Renal pelvis (tissue), 12 donors: ENCODE results near the gene SLC6A1. TPM values are rescaled to one million over a fixed set of nuclear protein-coding genes. Genes with fewer than 3 reads are reported as not detected.
A peak's percentile ranks its signal among the peaks of the same experiment; 100 is the strongest.

Experiments
- DNase-seq: peaks from one replicate; pipeline ENCODE4 v3.0.0-alpha.2; 2013
- long read RNA-seq, 16 experiments: transcript quantifications; one replicate each; lab custom pipeline, GENCODE V29; 2026
- polyA plus RNA-seq, 3 donors: library from polyadenylated mRNA; unstranded; fragments of 120-200 nt; gene quantifications; one replicate each; pipeline ENCODE4 v1.2.1, GENCODE V29; 2013; ENCODE audit not compliant: insufficient read length in 3 of 3

Gene SLC6A1
- 1 to 10 TPM; 1.2 TPM for polyA plus RNA-seq
- long read RNA-seq, donor 1, result 0 reads
- long read RNA-seq, donor 2, result 0 reads
- long read RNA-seq, donor 3, result 0 reads
- long read RNA-seq, donor 4, result 0 reads
- long read RNA-seq, donor 5, result 0 reads
- long read RNA-seq, donor 6, result 0 reads
- long read RNA-seq, donor 7, result 0 reads
- long read RNA-seq, donor 8, result 0 reads
- long read RNA-seq, donor 9, result 0 reads
- long read RNA-seq, donor 10, result 0 reads
- long read RNA-seq, donor 11, result 0 reads
- long read RNA-seq, donor 12, result 0 reads
- long read RNA-seq, donor 13, result 0 reads
- long read RNA-seq, donor 14, result 0 reads
- long read RNA-seq, donor 15, result 0 reads
- long read RNA-seq, donor 16, result 0 reads

DNA sequence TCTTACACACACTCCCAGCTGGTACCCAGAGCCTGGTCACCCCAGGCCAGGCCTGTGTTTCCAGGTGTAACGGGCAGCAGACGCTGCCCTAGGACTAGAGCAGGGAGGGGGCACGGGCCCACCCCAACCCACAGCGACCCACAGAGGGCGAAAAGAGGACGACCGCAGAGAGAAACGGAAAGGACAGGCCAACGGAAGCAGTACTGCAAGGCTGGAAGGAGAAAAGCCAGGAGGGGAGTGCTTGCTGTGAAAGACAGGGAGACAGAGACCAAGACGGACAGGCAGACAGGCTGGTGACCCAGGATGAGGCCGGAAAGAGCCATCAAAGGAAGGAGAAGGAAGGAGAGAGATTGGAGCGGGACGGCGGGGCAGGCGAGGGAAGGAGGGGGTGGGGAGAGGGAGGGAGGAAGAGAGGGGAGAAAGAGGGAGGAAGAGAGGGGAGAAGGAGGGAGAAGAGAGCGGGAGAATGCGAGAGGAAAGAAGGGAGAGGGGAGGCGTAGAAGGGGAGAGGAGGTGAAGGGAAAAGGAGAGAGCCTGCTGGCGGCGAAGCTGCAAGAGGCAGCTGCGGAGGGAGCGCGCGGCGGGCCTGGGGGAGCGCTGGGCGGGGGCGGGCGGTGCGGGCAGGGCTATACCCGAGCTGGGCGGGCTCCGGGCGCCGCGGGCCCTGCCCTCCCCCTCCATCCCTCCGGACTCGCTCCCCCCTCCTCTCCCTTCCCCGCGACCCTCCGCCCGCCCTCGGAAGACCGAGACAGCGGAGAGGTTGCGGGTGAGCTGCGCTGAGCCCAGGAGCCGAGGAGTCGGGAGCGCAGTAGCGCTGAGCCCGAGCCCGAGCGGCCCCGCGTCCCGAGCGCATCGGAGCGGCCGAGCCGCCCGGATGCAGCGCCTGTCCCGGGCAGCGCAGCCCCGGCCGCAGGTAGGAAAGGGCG is at the start of gene SLC6A1:
Gene SLC6A1, plus strand, starts transcription at position 732 of the 926 bp plus-strand sequence. CDS start 24,464 bp downstream, outside the sequence.
- no peak for DNase-seq

DNA sequence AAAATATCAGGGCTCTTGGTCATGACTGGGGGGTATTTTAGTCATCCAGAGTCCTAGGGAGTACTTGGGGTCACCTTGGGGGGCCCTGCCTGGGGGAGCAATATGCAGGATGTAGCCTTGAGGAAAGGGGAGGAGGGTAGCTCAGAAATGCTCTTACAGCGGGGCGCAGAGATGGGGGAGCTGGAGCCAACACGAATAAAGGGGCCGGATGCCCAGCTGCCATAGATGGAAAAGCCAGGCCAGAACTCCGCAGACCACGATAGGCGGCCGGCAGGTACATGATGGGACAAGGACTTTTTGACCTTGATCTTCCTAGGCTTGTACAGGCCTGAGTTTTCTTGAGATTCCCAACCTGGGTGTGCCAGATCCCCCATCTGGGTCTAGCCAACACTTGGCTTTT is 47.7 kb upstream of the SLC6A1 start:
- no peak for DNase-seq

DNA sequence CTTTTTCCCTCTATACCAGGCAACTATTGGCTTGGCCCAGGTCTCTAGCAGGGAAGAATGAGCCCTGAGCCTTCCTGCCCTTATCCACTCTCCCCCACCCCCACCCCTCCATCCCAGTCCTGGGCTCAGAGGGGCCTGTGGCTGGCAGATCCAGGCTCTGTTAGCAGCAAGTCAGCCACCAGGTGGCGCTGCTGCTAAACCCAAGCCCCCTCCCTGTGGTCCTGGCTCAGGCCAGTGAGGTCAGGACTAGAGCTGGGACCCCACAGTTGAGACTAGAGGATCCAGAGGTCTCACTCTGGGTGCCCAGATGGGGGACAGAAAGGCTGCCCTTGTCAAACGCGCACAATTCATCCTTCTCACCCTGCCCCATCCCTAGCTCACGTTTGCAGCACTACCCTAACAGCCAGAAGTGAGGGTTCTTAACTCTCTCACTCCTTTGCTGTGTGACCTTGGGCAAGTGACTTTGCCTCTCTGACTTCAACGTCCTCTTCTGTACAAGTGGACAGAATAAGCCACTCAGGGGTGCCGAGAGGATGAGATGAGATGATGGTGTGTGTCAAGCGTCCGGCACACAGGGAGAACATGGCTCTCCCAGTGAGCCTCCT is 46.8 kb upstream of the SLC6A1 start:
- DNase-seq, result peak; percentile 36

DNA sequence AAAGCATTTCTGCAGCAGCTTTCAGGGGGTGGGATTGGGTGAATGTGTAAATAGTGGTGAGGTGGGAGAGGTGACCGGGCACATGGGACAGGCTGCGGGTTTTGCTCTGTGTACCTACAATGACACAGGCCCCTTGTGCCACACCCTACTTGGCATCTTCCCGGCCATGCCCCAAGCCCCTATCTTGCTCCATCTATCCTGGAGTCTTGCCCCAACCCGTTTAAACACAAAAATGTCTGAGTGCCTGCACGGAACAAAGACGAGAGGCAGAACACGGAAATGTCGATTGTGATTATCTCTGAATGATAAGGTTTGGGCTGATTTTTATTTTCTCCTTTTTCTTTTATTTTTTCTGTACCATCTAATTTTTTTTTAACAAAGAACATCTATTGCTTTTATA is 46.0 kb upstream of the SLC6A1 start:
- DNase-seq, result no peak

DNA sequence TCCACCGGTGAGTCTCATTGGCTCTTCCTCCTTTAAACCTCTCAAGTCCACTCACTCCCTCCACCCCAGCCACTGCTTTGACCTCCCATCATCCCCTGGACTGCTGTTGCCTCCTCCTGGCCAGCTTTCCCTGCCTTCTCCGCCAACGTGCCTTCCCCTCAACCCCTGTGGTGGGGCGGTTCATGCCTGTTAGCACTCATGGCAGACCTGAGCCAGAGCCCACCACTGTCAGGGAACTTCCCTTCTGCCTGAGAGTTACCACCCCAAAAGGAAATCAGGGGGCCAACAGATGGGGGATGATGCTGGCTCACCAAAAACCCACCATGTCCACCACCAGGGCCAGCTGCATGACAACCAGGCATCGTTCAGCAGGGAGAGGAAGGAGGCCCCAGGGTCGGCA is 44.2 kb upstream of the SLC6A1 start:
- no peak for DNase-seq

- DNase-seq, result no peak
Measured at GRCh38 chr3:10949197-10949596, 43.4 kb upstream of the SLC6A1 start.

DNA sequence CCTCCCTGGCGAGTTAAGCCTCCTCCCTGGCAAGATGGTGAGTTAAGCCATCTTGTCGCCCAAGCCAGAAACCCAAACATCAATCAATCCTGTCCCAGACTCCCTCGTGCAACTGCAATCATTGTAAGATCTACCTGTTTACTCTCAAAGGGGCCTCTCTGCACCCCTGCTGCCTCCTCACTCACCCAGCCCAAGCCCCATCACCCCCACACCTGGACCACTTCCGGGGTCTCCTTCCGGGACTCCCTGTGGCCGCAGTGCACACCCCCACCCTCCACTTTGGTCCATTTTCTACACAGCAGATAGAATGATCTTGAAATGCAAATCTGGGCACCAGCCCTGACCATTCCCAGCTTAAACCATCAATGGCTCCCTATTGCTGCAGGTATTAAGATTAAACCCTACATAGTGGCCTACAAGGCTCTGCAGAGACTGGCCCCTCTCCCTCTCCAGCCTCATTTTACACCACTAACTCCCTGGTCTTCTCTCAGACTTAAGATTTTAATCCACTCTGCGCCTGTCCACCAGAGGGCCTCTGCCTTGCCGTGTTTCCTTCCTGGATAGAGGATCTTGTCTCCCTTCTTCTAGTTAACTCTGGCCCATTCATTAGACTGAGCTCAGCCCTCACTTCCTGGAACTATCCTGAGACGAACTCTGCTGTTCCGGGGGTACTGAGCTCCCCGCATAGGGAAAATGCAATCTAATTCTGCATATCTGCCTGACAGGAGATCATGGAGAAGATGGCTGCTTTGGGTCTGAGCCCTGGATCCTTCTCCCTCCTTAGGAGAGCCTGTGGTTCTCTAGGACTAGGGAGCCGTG is 41.9 kb upstream of the SLC6A1 start:
- DNase-seq, result peak; percentile 15

- no peak for DNase-seq
Measured at GRCh38 chr3:10951295-10951926, 41.1 kb upstream of the SLC6A1 start.

DNA sequence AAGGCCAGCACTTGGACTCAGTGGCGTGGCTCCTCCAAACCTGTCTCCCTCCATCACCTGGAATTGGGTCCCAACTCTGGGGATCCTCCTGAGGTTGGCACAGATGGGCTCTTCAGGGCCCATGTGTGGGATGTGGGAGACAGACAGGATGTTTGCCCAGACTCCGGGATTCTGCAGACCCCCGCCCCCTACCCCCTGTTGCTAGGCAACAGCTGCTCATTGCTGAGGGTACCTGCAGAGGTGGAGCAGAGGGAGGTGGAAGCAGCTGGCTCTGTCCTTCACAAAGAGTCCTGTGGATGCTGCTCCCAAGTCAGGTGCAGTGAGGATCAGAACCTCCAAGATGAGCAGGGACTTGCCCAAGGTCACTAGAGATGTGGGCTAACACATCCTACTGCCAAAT is 40.0 kb upstream of the SLC6A1 start:
- no peak for DNase-seq

DNA sequence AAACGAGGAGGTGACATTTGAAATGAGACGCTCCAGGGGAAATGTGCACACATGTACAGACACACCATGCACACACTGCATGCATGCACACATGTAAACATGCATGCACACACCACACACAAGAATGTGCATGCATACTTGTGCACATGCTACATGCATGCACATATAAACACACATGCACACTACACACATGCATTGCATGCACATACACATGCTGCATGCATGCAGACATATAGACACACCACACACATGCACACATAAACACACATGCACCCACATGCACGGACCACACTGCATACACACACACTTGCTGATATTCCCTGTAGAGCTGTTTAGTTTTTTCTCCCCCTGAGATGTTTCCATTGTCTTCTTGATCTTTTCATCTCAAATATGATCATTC is 37.8 kb upstream of the SLC6A1 start:
- DNase-seq, result no peak

DNA sequence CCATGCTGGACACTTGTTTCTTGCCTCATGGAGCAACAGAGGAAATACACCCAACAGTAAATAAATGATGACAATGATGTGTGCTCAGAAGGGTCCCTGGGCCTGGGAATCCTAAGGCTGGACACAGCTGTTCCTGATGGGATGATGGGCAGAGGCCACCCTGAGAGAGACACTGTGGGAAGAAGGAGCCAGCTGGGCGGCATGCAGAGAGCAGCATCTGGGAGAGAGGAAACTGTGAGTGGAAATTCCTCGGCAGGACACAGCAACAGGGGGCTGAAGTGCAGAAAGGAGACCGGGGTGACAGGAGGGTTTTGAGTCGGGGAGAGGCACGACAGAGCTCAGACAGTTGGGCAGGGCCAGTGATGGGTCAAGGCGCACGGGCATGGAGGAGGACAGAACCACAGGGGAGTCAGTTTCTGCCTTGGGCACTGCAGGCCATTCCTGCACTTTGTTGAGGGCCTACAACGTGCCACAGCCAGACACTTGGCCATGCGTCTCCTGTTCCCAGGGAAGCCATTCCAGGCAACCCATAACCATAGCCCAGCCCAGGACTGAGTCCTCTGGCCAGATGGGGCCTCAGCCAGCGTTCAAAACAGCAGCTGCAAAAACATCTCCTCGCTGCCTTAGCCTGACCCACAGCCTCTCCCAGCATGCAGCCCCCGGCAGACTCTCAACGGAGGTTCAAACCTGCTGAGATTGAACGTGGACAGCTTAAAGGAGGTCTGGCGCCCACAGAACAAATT is 36.7 kb upstream of the SLC6A1 start:
- DNase-seq, result peak; percentile 24

DNA sequence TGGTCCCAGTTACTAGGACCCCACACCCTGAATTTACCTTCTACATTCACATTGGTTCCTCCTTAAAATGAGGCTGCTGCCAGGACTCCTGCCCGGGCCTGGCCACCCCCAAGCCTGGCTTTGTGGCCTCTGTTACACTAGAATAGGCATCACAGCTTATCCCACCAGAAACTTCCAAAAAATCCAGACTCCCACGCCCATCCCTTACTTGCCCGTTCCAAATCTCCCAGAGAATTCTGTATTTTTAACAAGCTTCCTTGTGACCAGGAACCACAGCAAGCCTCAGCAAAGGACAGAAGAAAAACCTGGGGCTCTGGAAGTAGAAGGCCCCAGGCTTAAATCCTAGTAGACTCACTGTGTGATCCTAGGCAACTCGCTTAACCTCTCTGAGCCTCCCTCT is 36.0 kb upstream of the SLC6A1 start:
- DNase-seq, result no peak

GRCh38 chr3:10956986-10957385 is 35.6 kb upstream of the SLC6A1 start:
- DNase-seq, result no peak

GRCh38 chr3:10957976-10958749 is 34.4 kb upstream of the SLC6A1 start:
- no peak for DNase-seq

DNA sequence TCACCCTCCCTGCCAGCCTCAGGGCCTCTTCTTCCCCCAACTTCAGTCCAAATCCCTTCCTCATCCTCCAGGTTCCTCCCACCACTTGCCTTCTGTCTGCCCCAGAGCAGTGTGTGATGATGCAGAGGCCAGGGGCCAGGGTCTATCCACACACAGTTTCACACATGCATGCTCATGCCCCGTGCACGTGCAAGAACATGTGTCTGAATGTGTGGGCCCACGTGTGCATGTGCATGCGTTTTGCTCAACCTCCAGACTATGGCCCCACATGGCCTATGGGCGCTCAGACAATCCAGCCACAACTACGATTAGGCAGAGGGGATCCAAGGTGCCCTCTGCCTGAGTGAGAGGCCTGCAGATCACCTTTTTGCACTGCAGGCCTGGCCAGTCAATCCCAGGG is 32.3 kb upstream of the SLC6A1 start:
- DNase-seq, result no peak

DNA sequence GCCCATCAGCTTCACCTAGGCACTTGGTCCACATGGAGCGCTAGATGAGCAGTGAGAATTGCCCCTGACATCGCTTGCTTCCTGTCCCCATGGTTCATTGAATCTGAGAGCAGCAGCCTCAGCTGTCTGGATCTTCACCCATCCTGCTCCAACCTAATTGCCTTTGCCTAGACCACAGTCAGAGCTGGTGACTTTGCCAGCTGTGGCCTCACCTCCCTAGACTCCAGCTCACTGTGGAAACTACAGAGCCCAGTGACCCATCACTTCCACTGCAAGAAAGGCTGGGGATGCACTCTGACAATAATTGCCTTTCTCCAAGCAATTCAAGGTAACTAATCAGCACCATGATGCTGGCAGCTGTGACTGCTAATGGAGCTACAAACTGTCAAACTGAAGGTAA is 30.6 kb upstream of the SLC6A1 start:
- no peak for DNase-seq

DNA sequence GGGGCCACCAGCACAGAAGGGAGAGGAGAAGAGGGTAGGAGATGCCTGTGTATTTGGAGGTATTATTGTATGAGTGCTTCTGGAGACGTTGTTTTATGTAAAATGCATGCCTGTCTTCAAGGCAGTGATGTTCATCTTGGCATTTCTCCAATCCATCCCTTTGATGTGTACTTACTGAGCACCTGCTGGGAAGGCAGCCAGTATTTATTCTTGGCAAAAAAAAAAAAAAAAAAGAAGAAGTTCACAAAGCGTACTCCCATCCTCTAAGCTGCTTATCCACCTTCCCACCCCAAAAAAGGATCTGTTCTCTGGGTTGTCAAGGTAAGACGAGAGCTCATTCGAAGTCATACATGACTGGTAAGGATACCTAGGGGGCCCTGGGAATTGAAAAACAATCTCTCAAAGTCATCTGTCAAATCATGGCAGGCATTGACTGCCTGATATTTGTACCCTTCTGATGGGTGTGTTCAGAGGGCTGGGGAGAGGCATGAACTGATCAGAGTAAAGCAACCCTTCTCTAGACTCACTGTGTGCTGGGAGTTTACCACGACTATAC is 30.0 kb upstream of the SLC6A1 start:
- DNase-seq, result no peak

- peak; percentile 61 for DNase-seq
Measured at GRCh38 chr3:10964537-10965167, 27.9 kb upstream of the SLC6A1 start.

DNA sequence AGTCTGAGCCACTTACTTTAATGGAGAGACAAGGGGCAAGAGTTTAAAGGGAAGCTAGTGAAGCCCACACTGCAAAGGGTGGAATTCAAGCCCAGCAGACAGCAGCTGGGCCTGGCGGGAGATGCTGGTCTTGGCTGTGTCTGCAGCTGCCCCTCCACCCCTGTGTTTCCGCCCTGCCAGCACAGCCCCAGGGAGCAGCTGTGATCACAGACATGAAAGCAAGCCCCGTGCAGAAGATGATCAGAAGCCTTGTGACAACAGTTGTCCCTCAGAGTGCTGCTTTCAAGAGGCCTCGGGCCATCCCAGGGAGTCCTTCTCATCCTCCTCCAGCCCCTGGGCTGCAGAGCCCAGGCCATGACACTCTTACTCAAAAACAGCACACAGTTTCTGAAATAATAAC is 24.1 kb upstream of the SLC6A1 start:
- no peak for DNase-seq
